ENCODE data around the gene GRIN1.

GRIN1 gene

GRCh38 chr9:137205126-137206069 is 66.4 kb downstream of the GRIN1 start, which contains the start of the genes NDOR1 and TMEM203:
Gene NDOR1, plus strand, starts transcription at chr9:137205700. Its CDS starts 78 bp downstream, at chr9:137205778.
Gene TMEM203, minus strand, starts transcription at chr9:137205648. Its CDS starts 234 bp downstream, at chr9:137205414.
- H3K27ac ChIP-seq (ENCODE audit: low read depth, low read length) = peak within 1 kb of the TSS; percentile 70
- H3K4me1 ChIP-seq (ENCODE audit: control insufficient read depth in 1 of 2, insufficient read depth in 2 of 2, low read length in 2 of 2) = peaks cover 40 to 53% of the 10 kb centered on the region in 2 donors
- H3K4me3 ChIP-seq (ENCODE audit: low read depth in 1 of 2, low read length in 2 of 2) = peak within 1 kb of the TSS; percentile 99
- no peaks in the 10 kb centered on the region for H3K27me3 ChIP-seq (ENCODE audit: control insufficient read depth in 1 of 2, insufficient read depth in 2 of 2, low read length in 2 of 2)
- H3K9ac ChIP-seq (ENCODE audit: low read depth in 1 of 2, low read length in 2 of 2) = peak within 1 kb of the TSS; percentile 83 to 95
- H3K36me3 ChIP-seq (ENCODE audit: control insufficient read depth in 1 of 2, insufficient read depth in 2 of 2, low read length in 2 of 2) = peaks cover 0 to 9% of the 10 kb centered on the region in 2 donors
- no peaks in the 10 kb centered on the region for H3K9me3 ChIP-seq (ENCODE audit: control insufficient read depth in 1 of 2, low read length in 2 of 2)

DNA sequence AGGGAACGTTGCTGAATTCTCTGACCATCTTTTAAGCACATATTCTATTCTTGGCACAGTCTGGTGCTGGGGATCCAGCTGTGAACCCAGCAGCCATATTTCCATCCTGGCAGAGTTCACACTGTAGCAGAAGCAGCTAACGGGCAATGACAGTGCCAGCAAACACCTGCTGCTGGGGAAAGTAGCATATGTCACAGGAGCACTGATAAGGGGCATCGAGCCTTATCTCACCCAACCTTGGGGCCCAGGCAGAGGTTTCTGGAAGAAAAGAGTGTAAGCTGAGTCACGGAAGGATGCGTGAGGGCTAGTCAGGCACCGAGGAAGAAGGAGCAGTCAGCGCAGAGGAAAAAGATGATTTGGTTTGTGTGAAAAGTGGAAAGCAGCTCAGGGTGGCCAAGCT is 67.6 kb downstream of the GRIN1 start:
- Histone ChIP-seq H3K9ac (ENCODE audit: low read depth in 1 of 2, low read length in 2 of 2) (peak overlapping the region; percentile 83 to 95), H3K36me3 (ENCODE audit: control insufficient read depth in 1 of 2, insufficient read depth in 2 of 2, low read length in 2 of 2) (peaks cover 0 to 9% of the 10 kb centered on the region in 2 donors), H3K27ac (ENCODE audit: low read depth, low read length) (no peak overlapping the region), H3K4me3 (ENCODE audit: low read depth in 1 of 2, low read length in 2 of 2) (peak overlapping the region; percentile 99), H3K27me3 (ENCODE audit: control insufficient read depth in 1 of 2, insufficient read depth in 2 of 2, low read length in 2 of 2) (no peaks in the 10 kb centered on the region), H3K4me1 (ENCODE audit: control insufficient read depth in 1 of 2, insufficient read depth in 2 of 2, low read length in 2 of 2) (peaks cover 34 to 48% of the 10 kb centered on the region in 2 donors), H3K9me3 (ENCODE audit: control insufficient read depth in 1 of 2, low read length in 2 of 2) (no peaks in the 10 kb centered on the region)

GRCh38 chr9:137211532-137211931 is 72.6 kb downstream of the GRIN1 start:
- Histone ChIP-seq H3K4me1 (ENCODE audit: control insufficient read depth in 1 of 2, insufficient read depth in 2 of 2, low read length in 2 of 2) (peaks cover 5 to 10% of the 10 kb centered on the region in 2 donors), H3K4me3 (ENCODE audit: low read depth in 1 of 2, low read length in 2 of 2) (no peak overlapping the region), H3K9ac (ENCODE audit: low read depth in 1 of 2, low read length in 2 of 2) (no peak overlapping the region), H3K36me3 (ENCODE audit: control insufficient read depth in 1 of 2, insufficient read depth in 2 of 2, low read length in 2 of 2) (peaks cover 0 to 17% of the 10 kb centered on the region in 2 donors), H3K9me3 (ENCODE audit: control insufficient read depth in 1 of 2, low read length in 2 of 2) (no peaks in the 10 kb centered on the region), H3K27ac (ENCODE audit: low read depth, low read length) (no peak overlapping the region), H3K27me3 (ENCODE audit: control insufficient read depth in 1 of 2, insufficient read depth in 2 of 2, low read length in 2 of 2) (no peaks in the 10 kb centered on the region)

DNA sequence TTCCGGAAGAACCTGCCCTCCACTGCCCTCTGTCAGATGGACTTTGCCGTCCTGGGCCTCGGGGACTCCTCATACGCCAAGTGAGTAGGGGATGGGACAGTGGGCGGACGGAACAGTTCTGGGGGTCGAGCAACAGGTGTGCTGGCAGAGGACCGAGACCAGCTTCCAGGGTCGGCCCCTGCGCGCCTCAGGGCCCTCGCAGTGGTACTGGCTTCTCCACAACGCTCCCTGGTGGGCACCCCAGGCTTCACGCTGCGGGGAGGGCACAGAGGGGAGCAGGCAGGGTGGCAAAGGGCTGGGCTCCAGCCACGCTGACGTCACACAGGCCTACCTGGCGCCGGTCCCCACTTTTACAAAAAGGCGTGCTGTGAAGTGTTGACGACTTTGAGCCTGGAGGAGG is 73.6 kb downstream of the GRIN1 start:
- Histone ChIP-seq H3K9me3 (ENCODE audit: control insufficient read depth in 1 of 2, low read length in 2 of 2) (no peaks in the 10 kb centered on the region), H3K4me3 (ENCODE audit: low read depth in 1 of 2, low read length in 2 of 2) (no peak overlapping the region), H3K9ac (ENCODE audit: low read depth in 1 of 2, low read length in 2 of 2) (no peak overlapping the region), H3K27ac (ENCODE audit: low read depth, low read length) (no peak overlapping the region), H3K4me1 (ENCODE audit: control insufficient read depth in 1 of 2, insufficient read depth in 2 of 2, low read length in 2 of 2) (peaks cover 0 to 10% of the 10 kb centered on the region in 2 donors), H3K36me3 (ENCODE audit: control insufficient read depth in 1 of 2, insufficient read depth in 2 of 2, low read length in 2 of 2) (peaks cover 0 to 11% of the 10 kb centered on the region in 2 donors), H3K27me3 (ENCODE audit: control insufficient read depth in 1 of 2, insufficient read depth in 2 of 2, low read length in 2 of 2) (no peaks in the 10 kb centered on the region)

DNA sequence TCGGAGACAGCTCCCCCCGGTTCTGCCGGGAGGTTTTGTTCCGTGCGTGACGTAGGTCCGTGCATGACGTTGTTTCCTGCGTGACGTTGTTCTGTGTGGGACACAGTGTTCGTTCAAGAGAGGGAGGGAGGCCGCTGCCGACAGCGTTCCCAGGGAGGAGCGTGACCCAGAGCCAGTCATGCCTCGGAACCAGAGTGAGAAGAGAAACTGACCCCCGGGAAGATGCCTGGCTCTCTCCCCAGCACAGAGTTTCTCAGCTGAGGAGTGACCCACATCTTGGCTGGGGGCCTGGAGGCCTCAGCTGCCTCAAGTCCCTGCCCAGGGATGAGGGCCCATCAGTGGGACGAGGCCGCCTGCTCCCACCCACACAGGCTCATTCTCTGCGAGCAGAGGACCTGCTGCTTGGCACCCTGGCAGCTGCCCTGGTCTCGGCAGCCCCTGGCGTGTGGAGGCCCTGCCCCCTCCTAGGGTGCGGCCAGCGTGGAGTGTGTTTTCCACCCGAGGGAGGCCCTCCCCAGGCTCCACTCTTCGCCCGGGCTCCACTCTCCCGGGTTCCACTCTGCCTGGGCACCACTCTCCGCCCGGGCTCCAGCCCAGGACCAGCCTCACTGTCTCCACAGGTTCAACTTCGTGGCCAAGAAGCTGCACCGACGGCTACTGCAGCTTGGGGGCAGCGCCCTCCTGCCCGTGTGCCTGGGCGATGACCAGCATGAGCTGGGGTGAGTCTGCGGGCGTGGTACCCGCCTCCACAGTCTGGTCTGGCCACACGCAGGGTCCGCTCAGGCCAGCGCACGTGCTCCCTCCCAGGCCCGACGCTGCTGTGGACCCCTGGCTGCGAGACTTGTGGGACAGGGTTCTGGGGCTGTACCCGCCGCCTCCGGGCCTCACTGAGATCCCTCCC is 74.5 kb downstream of the GRIN1 start:
- no peaks in the 10 kb centered on the region for H3K27me3 ChIP-seq (ENCODE audit: control insufficient read depth in 1 of 2, insufficient read depth in 2 of 2, low read length in 2 of 2)
- H3K9me3 ChIP-seq (ENCODE audit: control insufficient read depth in 1 of 2, low read length in 2 of 2) = no peaks in the 10 kb centered on the region
- H3K4me3 ChIP-seq (ENCODE audit: low read depth in 1 of 2, low read length in 2 of 2) = no peak overlapping the region
- H3K27ac ChIP-seq (ENCODE audit: low read depth, low read length) = no peak overlapping the region
- peaks cover 0 to 11% of the 10 kb centered on the region in 2 donors for H3K36me3 ChIP-seq (ENCODE audit: control insufficient read depth in 1 of 2, insufficient read depth in 2 of 2, low read length in 2 of 2)
- no peak overlapping the region for H3K9ac ChIP-seq (ENCODE audit: low read depth in 1 of 2, low read length in 2 of 2)
- peaks cover 1 to 19% of the 10 kb centered on the region in 2 donors for H3K4me1 ChIP-seq (ENCODE audit: control insufficient read depth in 1 of 2, insufficient read depth in 2 of 2, low read length in 2 of 2)

DNA sequence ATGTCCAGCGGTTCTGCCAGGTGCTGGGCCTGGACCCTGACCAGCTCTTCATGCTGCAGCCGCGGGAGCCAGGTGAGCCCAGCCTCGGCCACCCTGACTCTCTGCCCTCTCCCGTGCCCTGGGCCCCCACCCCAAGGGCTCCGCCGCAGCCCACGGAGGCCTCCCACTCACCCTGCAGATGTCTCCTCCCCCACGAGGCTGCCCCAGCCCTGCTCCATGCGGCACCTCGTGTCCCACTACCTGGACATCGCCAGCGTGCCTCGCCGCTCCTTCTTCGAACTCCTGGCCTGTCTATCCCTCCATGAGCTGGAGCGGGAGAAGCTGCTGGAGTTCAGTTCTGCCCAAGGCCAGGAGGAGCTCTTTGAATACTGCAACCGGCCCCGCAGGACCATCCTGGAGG is 75.7 kb downstream of the GRIN1 start:
- Histone ChIP-seq H3K36me3 (ENCODE audit: control insufficient read depth in 1 of 2, insufficient read depth in 2 of 2, low read length in 2 of 2) (peaks cover 0 to 8% of the 10 kb centered on the region in 2 donors), H3K9me3 (ENCODE audit: control insufficient read depth in 1 of 2, low read length in 2 of 2) (no peaks in the 10 kb centered on the region), H3K4me1 (ENCODE audit: control insufficient read depth in 1 of 2, insufficient read depth in 2 of 2, low read length in 2 of 2) (peaks cover 9 to 31% of the 10 kb centered on the region in 2 donors), H3K27me3 (ENCODE audit: control insufficient read depth in 1 of 2, insufficient read depth in 2 of 2, low read length in 2 of 2) (no peaks in the 10 kb centered on the region), H3K27ac (ENCODE audit: low read depth, low read length) (no peak overlapping the region), H3K4me3 (ENCODE audit: low read depth in 1 of 2, low read length in 2 of 2) (no peak overlapping the region), H3K9ac (ENCODE audit: low read depth in 1 of 2, low read length in 2 of 2) (no peak overlapping the region)

DNA sequence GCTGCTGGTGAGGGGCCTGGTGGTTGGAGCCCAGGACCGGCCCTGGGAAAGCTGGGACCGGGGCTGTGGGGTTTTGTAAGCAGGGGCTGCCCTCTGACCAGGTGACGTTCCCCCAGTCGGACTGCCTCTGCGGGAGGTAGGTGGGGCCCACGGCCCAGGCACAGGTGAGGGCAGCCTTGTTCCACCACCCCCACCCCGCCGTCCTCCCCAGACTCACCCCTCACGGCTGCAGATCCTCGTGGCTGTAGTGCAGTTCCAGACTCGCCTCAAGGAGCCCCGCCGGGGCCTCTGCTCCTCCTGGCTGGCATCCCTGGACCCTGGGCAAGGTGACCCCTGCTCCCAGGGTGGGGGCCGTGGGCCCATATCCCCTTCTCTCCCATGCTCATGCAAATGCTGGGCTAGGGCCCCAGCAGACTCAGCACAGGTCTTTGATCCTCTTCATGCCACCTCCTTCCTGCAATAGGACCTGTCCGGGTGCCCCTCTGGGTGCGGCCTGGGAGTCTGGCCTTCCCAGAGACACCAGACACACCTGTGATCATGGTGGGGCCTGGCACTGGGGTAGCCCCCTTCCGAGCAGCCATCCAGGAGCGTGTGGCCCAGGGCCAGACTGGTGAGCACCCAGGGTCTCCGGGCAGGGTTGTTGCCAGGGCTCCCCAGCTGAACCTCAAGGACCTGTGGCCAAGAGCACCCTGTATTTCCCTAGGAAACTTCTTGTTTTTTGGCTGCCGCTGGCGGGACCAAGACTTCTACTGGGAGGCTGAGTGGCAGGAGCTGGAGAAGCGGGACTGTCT is 76.4 kb downstream of the GRIN1 start:
- Histone ChIP-seq H3K4me3 (ENCODE audit: low read depth in 1 of 2, low read length in 2 of 2) (no peak overlapping the region), H3K27ac (ENCODE audit: low read depth, low read length) (no peak overlapping the region), H3K4me1 (ENCODE audit: control insufficient read depth in 1 of 2, insufficient read depth in 2 of 2, low read length in 2 of 2) (peaks cover 9 to 34% of the 10 kb centered on the region in 2 donors), H3K36me3 (ENCODE audit: control insufficient read depth in 1 of 2, insufficient read depth in 2 of 2, low read length in 2 of 2) (peaks cover 0 to 8% of the 10 kb centered on the region in 2 donors), H3K27me3 (ENCODE audit: control insufficient read depth in 1 of 2, insufficient read depth in 2 of 2, low read length in 2 of 2) (no peaks in the 10 kb centered on the region), H3K9ac (ENCODE audit: low read depth in 1 of 2, low read length in 2 of 2) (no peak overlapping the region), H3K9me3 (ENCODE audit: control insufficient read depth in 1 of 2, low read length in 2 of 2) (no peaks in the 10 kb centered on the region)

DNA sequence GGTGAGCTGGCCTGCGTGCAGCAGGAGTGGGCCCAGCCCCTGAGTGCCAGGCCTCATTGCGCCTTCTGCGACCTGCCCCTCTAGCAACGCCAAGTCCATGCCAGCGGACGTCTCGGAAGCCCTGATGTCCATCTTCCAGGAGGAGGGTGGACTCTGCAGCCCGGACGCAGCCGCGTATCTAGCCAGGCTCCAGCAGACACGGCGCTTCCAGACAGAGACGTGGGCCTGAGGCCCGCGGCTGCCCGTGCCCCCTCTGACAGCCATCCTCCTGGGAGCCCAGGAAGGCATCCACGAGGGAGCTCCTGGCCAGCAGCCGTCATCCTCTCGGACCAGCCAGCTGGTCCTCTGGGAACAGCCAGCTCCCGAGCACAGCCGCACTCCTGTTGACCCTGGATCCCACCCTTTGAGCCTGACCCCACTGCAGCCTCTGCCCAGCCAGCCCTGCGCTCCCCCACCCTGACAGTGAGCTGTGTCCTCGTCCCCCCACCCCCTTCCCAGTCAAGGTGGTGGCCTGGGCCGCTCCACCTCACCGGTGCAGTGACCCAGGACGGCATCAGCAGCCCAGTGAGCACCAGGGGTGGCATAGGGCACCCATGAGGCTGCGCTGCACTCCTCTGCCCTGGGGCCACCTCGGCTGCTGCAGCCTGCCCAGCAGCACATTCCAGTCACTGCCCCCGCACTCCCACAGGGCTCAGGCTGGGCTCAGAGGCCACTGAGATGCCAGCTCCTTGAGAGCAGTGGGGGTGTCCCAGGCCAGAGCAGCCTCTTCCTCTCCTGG is 77.4 kb downstream of the GRIN1 start:
- Histone ChIP-seq H3K27ac (ENCODE audit: low read depth, low read length) (no peak overlapping the region), H3K9me3 (ENCODE audit: control insufficient read depth in 1 of 2, low read length in 2 of 2) (no peaks in the 10 kb centered on the region), H3K9ac (ENCODE audit: low read depth in 1 of 2, low read length in 2 of 2) (no peak overlapping the region), H3K27me3 (ENCODE audit: control insufficient read depth in 1 of 2, insufficient read depth in 2 of 2, low read length in 2 of 2) (no peaks in the 10 kb centered on the region), H3K36me3 (ENCODE audit: control insufficient read depth in 1 of 2, insufficient read depth in 2 of 2, low read length in 2 of 2) (peaks cover 0 to 8% of the 10 kb centered on the region in 2 donors), H3K4me3 (ENCODE audit: low read depth in 1 of 2, low read length in 2 of 2) (no peak overlapping the region), H3K4me1 (ENCODE audit: control insufficient read depth in 1 of 2, insufficient read depth in 2 of 2, low read length in 2 of 2) (peaks cover 9 to 34% of the 10 kb centered on the region in 2 donors)

Data from duodenal mucosa (tissue), 2 donors.